SK-N-SH (cell line): ENCODE data around the gene HAGH. TPM values are rescaled to one million over a fixed set of nuclear protein-coding genes. Genes with fewer than 3 reads are reported as not detected.

Source experiments
- CTCF ChIA-PET: fragments of 300-600, 350-600 bp; formaldehyde crosslinking; extraction: SDS; loops from one replicate; lab custom pipeline; 2021; lab: Yijun Ruan, JAX
- POLR2A ChIA-PET: fragments of 350-600 bp; sonication (Branson Sonifier 250); formaldehyde crosslinking; extraction: SDS; loops from one replicate; lab custom pipeline; 2020; ENCODE audit warnings: antibody characterized with exemption, inconsistent platforms; lab: Yijun Ruan, JAX
- DNase-seq: peaks from one replicate; pipeline ENCODE4 v3.0.0; 2012
- H2AFZ ChIP-seq: fragments of 200-600 bp; sonication (generic); 2 replicates; pipeline ENCODE4 v1.8.1; 2016; ENCODE audit warnings: antibody characterized with exemption, mild to moderate bottlenecking, low read depth
- H3F3A ChIP-seq: fragments of 200-600 bp; sonication (generic); replicated peaks from 2 replicates; pipeline ENCODE3; 2016; ENCODE audit warnings: antibody characterized with exemption, mild to moderate bottlenecking; ENCODE audit not compliant: insufficient read depth
- H3K27ac ChIP-seq, 2 experiments: fragments of 200-500 bp in 1 of 2; fragments of 200-600 bp in 1 of 2; sonication (Bioruptor generic) in 1 of 2; sonication (generic), shearing (Covaris generic) in 1 of 2; 2 replicates each; pipeline versions ENCODE4 v1.5.1 to v1.6.1; 2014 to 2016; ENCODE audit warnings: low read depth in 2 of 2, inconsistent platforms in 1 of 2, low read length in 1 of 2, mild to moderate bottlenecking in 1 of 2, mixed read lengths in 1 of 2
- H3K27me3 ChIP-seq: fragments of 200-600 bp; sonication (generic), shearing (Covaris generic); 2 replicates; pipeline ENCODE4 v1.6.1; 2016; ENCODE audit warnings: mixed run types; ENCODE audit not compliant: insufficient read depth
- H3K36me3 ChIP-seq, 2 experiments: fragments of 200-500 bp in 1 of 2; fragments of 200-600 bp in 1 of 2; sonication (Bioruptor generic) in 1 of 2; sonication (generic) in 1 of 2; replicated peaks in 1 of 2; 2 replicates each; pipeline versions ENCODE3 to v1.5.1; 2014 to 2016; ENCODE audit warnings: low read length in 1 of 2, mild to moderate bottlenecking in 1 of 2; ENCODE audit not compliant: insufficient read depth in 2 of 2, control insufficient read depth in 1 of 2
- H3K4me1 ChIP-seq, 2 experiments: fragments of 200-500 bp in 1 of 2; fragments of 200-600 bp in 1 of 2; sonication (Bioruptor generic) in 1 of 2; sonication (generic), shearing (Covaris generic) in 1 of 2; 2 replicates each; pipeline versions ENCODE4 v1.5.1 to v1.6.1; 2014 to 2016; ENCODE audit warnings: low read depth in 1 of 2, low read length in 1 of 2, mixed run types in 1 of 2; ENCODE audit not compliant: insufficient read depth in 2 of 2, control insufficient read depth in 1 of 2
- H3K4me2 ChIP-seq: fragments of 200-600 bp; sonication (generic), shearing (Covaris generic); 2 replicates; pipeline ENCODE4 v1.6.1; 2017; ENCODE audit warnings: mixed run types
- H3K4me3 ChIP-seq, 2 experiments: fragments of 200-500 bp in 1 of 2; fragments of 200-600 bp in 1 of 2; sonication (Bioruptor generic) in 1 of 2; sonication (generic), shearing (Covaris generic) in 1 of 2; 2 replicates each; pipeline versions ENCODE4 v1.5.1 to v1.8.1; 2014 to 2016; ENCODE audit warnings: low read depth in 2 of 2, inconsistent platforms in 1 of 2, low read length in 1 of 2, mild to moderate bottlenecking in 1 of 2, mixed read lengths in 1 of 2, moderate library complexity in 1 of 2
- H3K79me2 ChIP-seq: fragments of 200-600 bp; sonication (generic); 2 replicates; pipeline ENCODE4 v1.8.1; 2017; ENCODE audit warnings: mild to moderate bottlenecking; ENCODE audit not compliant: insufficient read depth
- H3K9ac ChIP-seq: fragments of 200-600 bp; sonication (generic); 2 replicates; pipeline ENCODE4 v1.6.1; 2017; ENCODE audit warnings: mixed run types
- H3K9me2 ChIP-seq: fragments of 200-600 bp; sonication (generic); 2 replicates; pipeline ENCODE4 v1.6.1; 2017; ENCODE audit warnings: mixed run types
- H3K9me3 ChIP-seq: fragments of 200-600 bp; sonication (generic); 2 replicates; pipeline ENCODE4 v1.6.1; 2017; ENCODE audit warnings: mixed run types, mild to moderate bottlenecking, moderate library complexity
- H4K20me1 ChIP-seq: fragments of 200-600 bp; sonication (generic); 2 replicates; pipeline ENCODE4 v1.6.1; 2017; ENCODE audit warnings: mild to moderate bottlenecking, mixed run types; ENCODE audit not compliant: insufficient read depth
- ELF1 ChIP-seq: IDR thresholded peaks from 2 replicates; pipeline ENCODE4 v1.4.0; 2012
- EP300 ChIP-seq, 2 experiments: IDR thresholded peaks; 2 replicates each; pipeline versions ENCODE4 v1.4.0 to v1.6.1; 2012; ENCODE audit warnings: borderline replicate concordance in 1 of 2, low read depth in 1 of 2, low read length in 1 of 2
- EZH2phosphoT487 ChIP-seq: fragments of 200-600 bp; sonication (generic); IDR thresholded peaks from 2 replicates; pipeline ENCODE4 v1.6.1; 2017; ENCODE audit warnings: low read depth, mixed run types, mild to moderate bottlenecking, antibody characterized with exemption, moderate library complexity, borderline replicate concordance
- FOSL2 ChIP-seq: IDR thresholded peaks from 2 replicates; pipeline ENCODE4 v1.4.0; 2012; ENCODE audit warnings: low read depth, mild to moderate bottlenecking, moderate library complexity, borderline replicate concordance
- FOXM1 ChIP-seq: IDR thresholded peaks from 2 replicates; pipeline ENCODE4 v1.4.0; 2012; ENCODE audit warnings: low read depth, mild to moderate bottlenecking
- GABPA ChIP-seq: IDR thresholded peaks from 2 replicates; pipeline ENCODE4 v1.4.0; 2012; ENCODE audit warnings: low read depth, mild to moderate bottlenecking
- GATA2 ChIP-seq: sonication (generic); formaldehyde crosslinking; IDR thresholded peaks from 2 replicates; pipeline ENCODE4 v1.5.0; 2020; ENCODE audit warnings: mild to moderate bottlenecking, missing genetic modification reagents
- JUND ChIP-seq: IDR thresholded peaks from 2 replicates; pipeline ENCODE4 v1.4.0; 2012
- MEF2A ChIP-seq: IDR thresholded peaks from 2 replicates; pipeline ENCODE4 v1.4.0; 2012; ENCODE audit warnings: low read depth, borderline replicate concordance
- NFIC ChIP-seq: IDR thresholded peaks from 2 replicates; pipeline ENCODE4 v1.4.0; 2012; ENCODE audit warnings: borderline replicate concordance
- NRF1 ChIP-seq: IDR thresholded peaks from 2 replicates; pipeline ENCODE4 v1.6.1; 2012; ENCODE audit warnings: low read depth, mild to moderate bottlenecking, low read length
- POLR2AphosphoS5 ChIP-seq: IDR thresholded peaks from 2 replicates; pipeline ENCODE4 v1.6.1; 2012; ENCODE audit warnings: low read depth, low read length
- RAD21 ChIP-seq: IDR thresholded peaks from 2 replicates; pipeline ENCODE4 v1.6.1; 2012; ENCODE audit warnings: mild to moderate bottlenecking, low read length
- SMC3 ChIP-seq: IDR thresholded peaks from 2 replicates; pipeline ENCODE4 v1.6.1; 2012; ENCODE audit warnings: low read depth, low read length, improper control_type of control experiment
- TAF1 ChIP-seq: IDR thresholded peaks from 2 replicates; pipeline ENCODE4 v1.6.1; 2012; ENCODE audit warnings: low read depth, mild to moderate bottlenecking, low read length, moderate library complexity, borderline replicate concordance
- YY1 ChIP-seq: IDR thresholded peaks from 2 replicates; pipeline ENCODE4 v1.4.0; 2012; ENCODE audit warnings: low read depth, mild to moderate bottlenecking
- WGBS: methylation state at CpG from one replicate; pipeline ENCODE4 v1.1.6; 2017; ENCODE audit warnings: low lambda C conversion rate; 5-methylcytosine and 5-hydroxymethylcytosine counted together
- polyA plus RNA-seq, 3 experiments: library from polyadenylated mRNA; depleted of rRNA; stranded (reverse); fragments of >200 nt; gene quantifications; 2 replicates each; pipeline ENCODE4 v1.2.3, GENCODE V29; 2012
- TF ChIP-seq, protein P1 (sequence below): IDR thresholded peaks from 2 replicates; pipeline ENCODE4 v1.6.1; 2012; ENCODE audit warnings: mild to moderate bottlenecking, low read depth, low read length, moderate library complexity
- TF ChIP-seq, protein P2 (sequence below): fragments of 150-350 bp; IDR thresholded peaks from 2 replicates; pipeline ENCODE4 v1.6.1; 2016; ENCODE audit warnings: mild to moderate bottlenecking, low read depth, low read length
- TF ChIP-seq, protein P3 (sequence below): fragments of 150-350 bp; IDR thresholded peaks from 2 replicates; pipeline ENCODE4 v1.6.1; 2017; ENCODE audit warnings: antibody characterized with exemption, low read length, low read depth, borderline replicate concordance

HAGH gene
- polyA plus RNA-seq, 1 of the 3 experiments (the other 2 are of a cell fraction), result 138 TPM

DNA sequence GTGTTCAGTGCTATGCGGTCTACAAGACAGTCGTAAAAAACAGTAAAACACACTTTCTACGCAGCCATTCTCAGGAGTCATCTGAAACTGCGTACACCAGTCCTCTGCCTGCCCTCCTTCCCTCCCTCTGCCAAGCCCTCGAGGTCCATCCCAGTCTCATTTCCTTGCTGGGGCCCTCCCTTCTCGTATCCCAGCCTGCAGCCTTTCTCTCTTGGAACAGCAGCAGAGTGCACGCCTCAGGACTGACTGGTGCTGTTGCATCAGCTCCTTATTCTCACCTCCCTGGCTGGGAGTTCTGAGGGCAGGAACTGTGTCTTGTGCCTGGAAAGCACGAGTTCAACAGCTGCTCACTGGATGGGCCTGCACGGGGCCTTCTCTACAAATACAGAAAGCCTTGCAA lies 12.9 kb upstream of the HAGH start:
- TF ChIP-seq NRF1 (no peak), FOXM1 (no peak), GATA2 (CRISPR knock-in tag) (no peak), NFIC (no peak), FOSL2 (no peak), SMC3 (no peak), GABPA (no peak), ELF1 (no peak), RAD21 (no peak), MEF2A (no peak), YY1 (no peak), EP300 (IDR thresholded peaks at IDR 0.05; ENCODE audit: borderline replicate concordance in 1 of 2, low read depth in 1 of 2, low read length in 1 of 2) (no peak), POLR2AphosphoS5 (no peak), JUND (no peak), EZH2phosphoT487 (no peak), TAF1 (no peak)
- TF ChIP-seq, protein P1, sequence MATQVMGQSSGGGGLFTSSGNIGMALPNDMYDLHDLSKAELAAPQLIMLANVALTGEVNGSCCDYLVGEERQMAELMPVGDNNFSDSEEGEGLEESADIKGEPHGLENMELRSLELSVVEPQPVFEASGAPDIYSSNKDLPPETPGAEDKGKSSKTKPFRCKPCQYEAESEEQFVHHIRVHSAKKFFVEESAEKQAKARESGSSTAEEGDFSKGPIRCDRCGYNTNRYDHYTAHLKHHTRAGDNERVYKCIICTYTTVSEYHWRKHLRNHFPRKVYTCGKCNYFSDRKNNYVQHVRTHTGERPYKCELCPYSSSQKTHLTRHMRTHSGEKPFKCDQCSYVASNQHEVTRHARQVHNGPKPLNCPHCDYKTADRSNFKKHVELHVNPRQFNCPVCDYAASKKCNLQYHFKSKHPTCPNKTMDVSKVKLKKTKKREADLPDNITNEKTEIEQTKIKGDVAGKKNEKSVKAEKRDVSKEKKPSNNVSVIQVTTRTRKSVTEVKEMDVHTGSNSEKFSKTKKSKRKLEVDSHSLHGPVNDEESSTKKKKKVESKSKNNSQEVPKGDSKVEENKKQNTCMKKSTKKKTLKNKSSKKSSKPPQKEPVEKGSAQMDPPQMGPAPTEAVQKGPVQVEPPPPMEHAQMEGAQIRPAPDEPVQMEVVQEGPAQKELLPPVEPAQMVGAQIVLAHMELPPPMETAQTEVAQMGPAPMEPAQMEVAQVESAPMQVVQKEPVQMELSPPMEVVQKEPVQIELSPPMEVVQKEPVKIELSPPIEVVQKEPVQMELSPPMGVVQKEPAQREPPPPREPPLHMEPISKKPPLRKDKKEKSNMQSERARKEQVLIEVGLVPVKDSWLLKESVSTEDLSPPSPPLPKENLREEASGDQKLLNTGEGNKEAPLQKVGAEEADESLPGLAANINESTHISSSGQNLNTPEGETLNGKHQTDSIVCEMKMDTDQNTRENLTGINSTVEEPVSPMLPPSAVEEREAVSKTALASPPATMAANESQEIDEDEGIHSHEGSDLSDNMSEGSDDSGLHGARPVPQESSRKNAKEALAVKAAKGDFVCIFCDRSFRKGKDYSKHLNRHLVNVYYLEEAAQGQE, result no peak
- TF ChIP-seq, protein P2, sequence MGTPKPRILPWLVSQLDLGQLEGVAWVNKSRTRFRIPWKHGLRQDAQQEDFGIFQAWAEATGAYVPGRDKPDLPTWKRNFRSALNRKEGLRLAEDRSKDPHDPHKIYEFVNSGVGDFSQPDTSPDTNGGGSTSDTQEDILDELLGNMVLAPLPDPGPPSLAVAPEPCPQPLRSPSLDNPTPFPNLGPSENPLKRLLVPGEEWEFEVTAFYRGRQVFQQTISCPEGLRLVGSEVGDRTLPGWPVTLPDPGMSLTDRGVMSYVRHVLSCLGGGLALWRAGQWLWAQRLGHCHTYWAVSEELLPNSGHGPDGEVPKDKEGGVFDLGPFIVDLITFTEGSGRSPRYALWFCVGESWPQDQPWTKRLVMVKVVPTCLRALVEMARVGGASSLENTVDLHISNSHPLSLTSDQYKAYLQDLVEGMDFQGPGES, result no peak
- TF ChIP-seq, protein P3, sequence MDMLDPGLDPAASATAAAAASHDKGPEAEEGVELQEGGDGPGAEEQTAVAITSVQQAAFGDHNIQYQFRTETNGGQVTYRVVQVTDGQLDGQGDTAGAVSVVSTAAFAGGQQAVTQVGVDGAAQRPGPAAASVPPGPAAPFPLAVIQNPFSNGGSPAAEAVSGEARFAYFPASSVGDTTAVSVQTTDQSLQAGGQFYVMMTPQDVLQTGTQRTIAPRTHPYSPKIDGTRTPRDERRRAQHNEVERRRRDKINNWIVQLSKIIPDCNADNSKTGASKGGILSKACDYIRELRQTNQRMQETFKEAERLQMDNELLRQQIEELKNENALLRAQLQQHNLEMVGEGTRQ, result no peak
- H3K27ac ChIP-seq, result no peak overlapping the region
- H3K9ac ChIP-seq, result no peak overlapping the region
- no peaks in the 10 kb centered on the region for H3K4me1 ChIP-seq
- peaks cover 0 to 2% of the 10 kb centered on the region in 2 experiments for H3K36me3 ChIP-seq
- H3K9me3 ChIP-seq, result no peaks in the 10 kb centered on the region
- no peak overlapping the region for H3K4me2 ChIP-seq
- no peak overlapping the region for H3K4me3 ChIP-seq
- no peaks in the 10 kb centered on the region for H3K9me2 ChIP-seq
- H4K20me1 ChIP-seq, result no peaks in the 10 kb centered on the region
- H3K79me2 ChIP-seq, result no peaks in the 10 kb centered on the region
- CTCF ChIA-PET, result interaction anchor here (1.3 kb wide), 1 partner anchor 12 kb away, joined by 3 read pairs; no protein-coding TSS in a partner anchor
- H2AFZ ChIP-seq, result no peak overlapping the region
- POLR2A ChIA-PET, result no interaction called here
- WGBS, result 71% methylated on average over 8 of the region's 9 CpGs
- H3K27me3 ChIP-seq, result no peaks in the 10 kb centered on the region
- DNase-seq, result no peak
- H3F3A ChIP-seq, result peaks cover 4% of the 10 kb centered on the region
